MCF 10A (cell line): ENCODE results near the gene GDPD2. TPM values are rescaled to one million over a fixed set of nuclear protein-coding genes. Genes with fewer than 3 reads are reported as not detected.

ENCODE experiments used
- BruUV-seq: library from RNA; stranded (reverse); fragments of 400-500 nt; replicated peaks from 2 replicates; lab custom pipeline; 2021; lab: Mats Ljungman, UMichigan
- CTCF ChIA-PET: fragments of 300-600 bp; sonication (Branson Sonifier 250); formaldehyde crosslinking; extraction: SDS; loops from one replicate; lab custom pipeline; 2021; ENCODE audit warnings: antibody characterized with exemption, inconsistent platforms; lab: Yijun Ruan, JAX
- POLR2A ChIA-PET: fragments of 300-600, 350-650 bp; sonication (Branson Sonifier 250); formaldehyde crosslinking; extraction: SDS; loops from one replicate; lab custom pipeline; 2020; ENCODE audit warnings: antibody characterized with exemption, inconsistent platforms; lab: Yijun Ruan, JAX
- DNase-seq: peaks from one replicate; pipeline ENCODE4 v3.0.0-alpha.2; 2018; ENCODE audit not compliant: unreplicated experiment
- H3K27ac Mint-ChIP-seq: one replicate; pipeline ENCODE4 v1.8.0; 2022; ENCODE audit warnings: mild to moderate bottlenecking, low read depth, mixed read lengths; ENCODE audit not compliant: unreplicated experiment
- H3K27me3 Mint-ChIP-seq: one replicate; pipeline ENCODE4 v1.8.0; 2022; ENCODE audit warnings: mixed read lengths; ENCODE audit not compliant: insufficient read depth, unreplicated experiment
- H3K36me3 Mint-ChIP-seq: one replicate; pipeline ENCODE4 v1.8.0; 2022; ENCODE audit warnings: mild to moderate bottlenecking, moderate library complexity, mixed read lengths; ENCODE audit not compliant: insufficient read depth, unreplicated experiment
- H3K4me1 Mint-ChIP-seq: one replicate; pipeline ENCODE4 v1.8.0; 2022; ENCODE audit warnings: mixed read lengths; ENCODE audit not compliant: insufficient read depth, unreplicated experiment
- H3K4me3 Mint-ChIP-seq: one replicate; pipeline ENCODE4 v1.8.0; 2022; ENCODE audit warnings: mild to moderate bottlenecking, moderate library complexity, mixed read lengths; ENCODE audit not compliant: unreplicated experiment
- H3K9me3 Mint-ChIP-seq: one replicate; pipeline ENCODE4 v1.8.0; 2022; ENCODE audit warnings: mixed read lengths; ENCODE audit not compliant: unreplicated experiment
- intact Hi-C: fragments of 100-400 bp; cut with micrococcal nuclease; formaldehyde crosslinking; loops from 2 replicates; pipeline ENCODE4 v1.14.1; 2022
- total RNA-seq: library from RNA; stranded (reverse); gene quantifications from 2 replicates; pipeline ENCODE4 v1.2.3, GENCODE V29; 2022
- TF ChIP-seq, protein P1 (sequence below): fragments of 200-600 bp; IDR thresholded peaks from one replicate; pipeline ENCODE4 v1.8.0; 2022; ENCODE audit warnings: antibody characterized with exemption, mild to moderate bottlenecking; ENCODE audit not compliant: unreplicated experiment

Gene GDPD2
- total RNA-seq, 1 experiment from 2014 or later: not detected

DNA sequence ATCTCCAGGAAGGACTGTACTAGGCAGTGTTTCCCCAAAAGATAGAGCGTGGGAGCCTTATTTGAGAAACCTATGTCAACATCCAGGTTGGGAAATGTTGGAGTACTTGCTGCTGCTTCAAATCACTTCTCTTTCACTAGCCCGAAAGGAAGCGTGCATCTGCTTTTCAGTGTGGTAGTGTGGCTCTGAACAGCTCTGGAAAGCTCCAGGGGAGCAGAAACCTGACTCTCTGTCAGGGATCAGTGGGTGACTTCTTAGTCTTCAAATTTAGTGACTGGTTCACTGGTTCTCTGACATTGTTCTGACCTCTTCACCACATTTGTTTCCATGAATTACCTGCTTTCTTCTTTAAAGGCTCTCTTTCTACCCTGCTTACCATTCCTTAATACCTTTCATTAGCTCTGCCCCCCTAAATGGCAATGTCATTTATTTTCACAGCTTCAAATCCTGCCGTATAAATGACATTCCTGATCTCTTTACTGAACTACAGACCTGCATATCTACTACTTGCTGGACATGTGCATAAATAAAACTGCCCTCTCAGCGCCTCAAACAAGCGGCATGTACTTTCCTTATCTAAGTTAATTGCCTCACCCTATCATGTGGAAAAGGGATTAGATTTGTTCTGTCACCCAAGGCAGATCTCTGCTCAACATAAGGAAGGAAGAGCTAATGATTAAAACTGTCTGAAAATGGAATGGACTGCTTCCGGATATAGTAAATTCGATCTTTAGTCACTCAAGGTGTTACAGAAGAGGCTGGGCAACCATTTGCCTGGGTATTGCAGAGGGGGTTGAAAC is 58.6 kb downstream of the GDPD2 start:
- H3K4me1 Mint-ChIP-seq: peaks cover 33% of the 10 kb centered on the region
- H3K4me3 Mint-ChIP-seq: no peak overlapping the region
- H3K9me3 Mint-ChIP-seq: no peaks in the 10 kb centered on the region
- intact Hi-C loops: no loop called here
- BruUV-seq: no TSS peak
- peaks cover 60% of the 10 kb centered on the region for H3K27me3 Mint-ChIP-seq
- ChIA-PET CTCF (interaction anchor here (0.9 to 2.4 kb wide), 3 partner anchors 28 to 183 kb away, joined by 3 to 8 read pairs (median 3); no protein-coding TSS in a partner anchor), POLR2A (interaction anchor here (0.5 kb wide), 1 partner anchor 54 kb away, joined by 3 read pairs; no protein-coding TSS in a partner anchor)
- TF ChIP-seq, protein P1, sequence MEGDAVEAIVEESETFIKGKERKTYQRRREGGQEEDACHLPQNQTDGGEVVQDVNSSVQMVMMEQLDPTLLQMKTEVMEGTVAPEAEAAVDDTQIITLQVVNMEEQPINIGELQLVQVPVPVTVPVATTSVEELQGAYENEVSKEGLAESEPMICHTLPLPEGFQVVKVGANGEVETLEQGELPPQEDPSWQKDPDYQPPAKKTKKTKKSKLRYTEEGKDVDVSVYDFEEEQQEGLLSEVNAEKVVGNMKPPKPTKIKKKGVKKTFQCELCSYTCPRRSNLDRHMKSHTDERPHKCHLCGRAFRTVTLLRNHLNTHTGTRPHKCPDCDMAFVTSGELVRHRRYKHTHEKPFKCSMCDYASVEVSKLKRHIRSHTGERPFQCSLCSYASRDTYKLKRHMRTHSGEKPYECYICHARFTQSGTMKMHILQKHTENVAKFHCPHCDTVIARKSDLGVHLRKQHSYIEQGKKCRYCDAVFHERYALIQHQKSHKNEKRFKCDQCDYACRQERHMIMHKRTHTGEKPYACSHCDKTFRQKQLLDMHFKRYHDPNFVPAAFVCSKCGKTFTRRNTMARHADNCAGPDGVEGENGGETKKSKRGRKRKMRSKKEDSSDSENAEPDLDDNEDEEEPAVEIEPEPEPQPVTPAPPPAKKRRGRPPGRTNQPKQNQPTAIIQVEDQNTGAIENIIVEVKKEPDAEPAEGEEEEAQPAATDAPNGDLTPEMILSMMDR: no peak
- H3K36me3 Mint-ChIP-seq: no peaks in the 10 kb centered on the region
- H3K27ac Mint-ChIP-seq: no peak overlapping the region
- no peak for DNase-seq

GRCh38 chrX:70482300-70482699 is 59.2 kb downstream of the GDPD2 start:
- DNase-seq: no peak
- TF ChIP-seq, protein P1: no peak
- CTCF ChIA-PET: interaction anchor here (1.3 kb wide), 1 partner anchor 183 kb away, joined by 3 read pairs; no protein-coding TSS in a partner anchor
- intact Hi-C loops: no loop called here
- Mint-ChIP-seq H3K27me3 (peaks cover 65% of the 10 kb centered on the region), H3K36me3 (no peaks in the 10 kb centered on the region), H3K9me3 (no peaks in the 10 kb centered on the region), H3K4me3 (no peak overlapping the region), H3K27ac (no peak overlapping the region), H3K4me1 (peaks cover 33% of the 10 kb centered on the region)
- BruUV-seq: no TSS peak
- POLR2A ChIA-PET: no interaction called here

Other genes with a start within 250 kb of the GDPD2 start
- not detected in 2 replicates for gene DGAT2L6, start 245.8 kb upstream of the GDPD2 start, total RNA-seq
- gene AWAT1, start 188.7 kb upstream of the GDPD2 start, total RNA-seq: not detected in 2 replicates
- 0.20 TPM in 1 of 2 replicates, not detected in the other for gene P2RY4, start 163.1 kb upstream of the GDPD2 start, total RNA-seq
- not detected in 2 replicates for gene ARR3, start 155.0 kb upstream of the GDPD2 start, total RNA-seq
- not detected in 2 replicates for gene RAB41, start 141.1 kb upstream of the GDPD2 start, total RNA-seq
- 51.9 and 57.2 TPM in 2 replicates for gene PDZD11, start 133.4 kb upstream of the GDPD2 start, total RNA-seq
- gene KIF4A, start 133.2 kb upstream of the GDPD2 start, total RNA-seq: 13.6 and 19.0 TPM in 2 replicates
- gene DLG3, start 21.5 kb downstream of the GDPD2 start, total RNA-seq: 12.8 and 20.1 TPM in 2 replicates